GM19372 (cell line): ENCODE results near the gene FEZ2.

Experiments used
- ATAC-seq: cut with Tn5 transposase; IDR thresholded peaks from one replicate; pipeline ENCODE4 v1.9.1; 2021; ENCODE audit warnings: mild to moderate bottlenecking, low read depth, moderate library complexity; ENCODE audit not compliant: unreplicated experiment

FEZ2 gene

GRCh38 chr2:36589230-36589630, 8.7 kb downstream of the FEZ2 start:
- no peak for ATAC-seq

GRCh38 chr2:36587556-36587955, 10.4 kb downstream of the FEZ2 start:
- no peak for ATAC-seq

- no peak for ATAC-seq
These were observed 10.9 kb downstream of the FEZ2 start for GRCh38 chr2:36587101-36587500.

GRCh38 chr2:36586672-36587071, 11.3 kb downstream of the FEZ2 start:
- no peak for ATAC-seq

GRCh38 chr2:36584148-36584794, 13.7 kb downstream of the FEZ2 start:
- ATAC-seq, result no peak

- ATAC-seq, result no peak
These were observed 15.0 kb downstream of the FEZ2 start for GRCh38 chr2:36582951-36583350.

- no peak for ATAC-seq
These were observed 15.4 kb downstream of the FEZ2 start for GRCh38 chr2:36582538-36582937.

GRCh38 chr2:36579297-36579664, 18.7 kb downstream of the FEZ2 start:
- no peak for ATAC-seq

- ATAC-seq, result no peak
These were observed 19.3 kb downstream of the FEZ2 start for GRCh38 chr2:36578343-36579296.

- ATAC-seq, result no peak
These were observed 20.1 kb downstream of the FEZ2 start for GRCh38 chr2:36577884-36578283.

GRCh38 chr2:36574560-36574959, 23.4 kb downstream of the FEZ2 start:
- no peak for ATAC-seq

GRCh38 chr2:36573165-36573564, 24.8 kb downstream of the FEZ2 start:
- ATAC-seq, result no peak

- no peak for ATAC-seq
These were observed 25.3 kb downstream of the FEZ2 start for GRCh38 chr2:36572719-36573059.

GRCh38 chr2:36572054-36572718, 25.8 kb downstream of the FEZ2 start:
- no peak for ATAC-seq

GRCh38 chr2:36570416-36570815, 27.6 kb downstream of the FEZ2 start:
- no peak for ATAC-seq

- ATAC-seq, result no peak
These were observed 28.6 kb downstream of the FEZ2 start for GRCh38 chr2:36569267-36569856.

- no peak for ATAC-seq
These were observed 29.3 kb downstream of the FEZ2 start for GRCh38 chr2:36568516-36569246.

GRCh38 chr2:36567711-36568408, 30.1 kb downstream of the FEZ2 start:
- no peak for ATAC-seq

GRCh38 chr2:36566887-36567286, 31.1 kb downstream of the FEZ2 start:
- no peak for ATAC-seq

GRCh38 chr2:36565712-36566111, 32.3 kb downstream of the FEZ2 start:
- no peak for ATAC-seq
